Activated B cell treated with CpG ODN at 0.5 μM for 24 hours (primary cell): ENCODE results near the gene PPP2R2C. TPM values are rescaled to one million over a fixed set of nuclear protein-coding genes. Genes with fewer than 3 reads are reported as not detected.

Experiments used
- ATAC-seq: fragments of 200-7000 bp; cut with Tn5 transposase; one replicate; pipeline ENCODE4 v1.10.0; 2021; ENCODE audit warnings: low read depth, mild to moderate bottlenecking, moderate library complexity
- CTCF ChIA-PET: fragments of 350-600 bp; sonication (Branson Sonifier 250); formaldehyde crosslinking; loops from one replicate; lab custom pipeline; 2021; ENCODE audit warnings: antibody characterized with exemption; lab: Charles Lee
- POLR2A ChIA-PET: fragments of 350-600 bp; sonication (Branson Sonifier 250); formaldehyde crosslinking; loops from one replicate; lab custom pipeline; 2021; ENCODE audit warnings: antibody characterized with exemption; lab: Charles Lee
- DNase-seq: peaks from one replicate; pipeline ENCODE4 v3.0.0; 2022
- H3K27ac Mint-ChIP-seq: one replicate; pipeline ENCODE4 v1.8.0; 2020; ENCODE audit warnings: mixed read lengths
- H3K27me3 Mint-ChIP-seq: one replicate; pipeline ENCODE4 v1.8.0; 2021; ENCODE audit warnings: mixed read lengths
- H3K36me3 Mint-ChIP-seq: one replicate; pipeline ENCODE4 v1.8.0; 2021; ENCODE audit warnings: low read depth, mixed read lengths
- H3K4me1 Mint-ChIP-seq: one replicate; pipeline ENCODE4 v1.8.0; 2021; ENCODE audit warnings: mixed read lengths
- H3K4me3 Mint-ChIP-seq: one replicate; pipeline ENCODE4 v1.8.0; 2020; ENCODE audit warnings: mild to moderate bottlenecking, mixed read lengths
- H3K9me3 Mint-ChIP-seq: one replicate; pipeline ENCODE4 v1.8.0; 2020; ENCODE audit warnings: mixed read lengths
- intact Hi-C: fragments of 100-400 bp; cut with micrococcal nuclease; formaldehyde crosslinking; loops from one replicate; pipeline ENCODE4 v1.15.1; 2024
- total RNA-seq: library from RNA; stranded (reverse); gene quantifications from 2 replicates; pipeline ENCODE4 v1.2.3, GENCODE V29; 2022
- TF ChIP-seq, protein P1 (sequence below): fragments of 200-600 bp; IDR thresholded peaks from one replicate; pipeline ENCODE4 v1.8.0; 2022; ENCODE audit warnings: antibody characterized with exemption, mild to moderate bottlenecking

PPP2R2C gene
- total RNA-seq, 1 donor from 2014 or later = not detected

DNA sequence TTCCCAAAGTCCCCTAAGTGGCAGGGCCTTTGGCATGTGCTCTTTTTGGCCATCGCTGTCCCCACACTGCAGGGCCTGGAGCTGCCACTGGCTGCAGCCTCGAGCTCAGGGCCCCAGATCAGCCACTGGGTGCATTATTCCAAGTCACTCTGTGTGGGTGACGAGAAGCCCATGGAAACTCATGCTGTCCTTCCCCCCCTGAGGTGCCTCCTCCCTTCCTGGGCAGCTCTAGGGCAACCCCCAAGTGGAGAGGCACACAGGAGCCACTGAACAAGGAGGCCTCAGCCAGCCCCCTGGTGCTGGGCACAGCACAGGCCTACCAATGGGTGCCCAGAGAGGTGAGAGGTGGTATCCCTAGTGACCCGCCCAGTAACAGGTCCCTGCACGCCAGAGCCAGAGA lies 84.5 kb downstream of the PPP2R2C start:
- ATAC-seq (no peak), DNase-seq (no peak)
- no peak overlapping the region for H3K27ac Mint-ChIP-seq
- ChIA-PET POLR2A (no interaction called here), CTCF (no interaction called here)
- peaks cover 10% of the 10 kb centered on the region for H3K27me3 Mint-ChIP-seq
- no peaks in the 10 kb centered on the region for H3K36me3 Mint-ChIP-seq
- H3K4me3 Mint-ChIP-seq = no peak overlapping the region
- TF ChIP-seq, protein P1, sequence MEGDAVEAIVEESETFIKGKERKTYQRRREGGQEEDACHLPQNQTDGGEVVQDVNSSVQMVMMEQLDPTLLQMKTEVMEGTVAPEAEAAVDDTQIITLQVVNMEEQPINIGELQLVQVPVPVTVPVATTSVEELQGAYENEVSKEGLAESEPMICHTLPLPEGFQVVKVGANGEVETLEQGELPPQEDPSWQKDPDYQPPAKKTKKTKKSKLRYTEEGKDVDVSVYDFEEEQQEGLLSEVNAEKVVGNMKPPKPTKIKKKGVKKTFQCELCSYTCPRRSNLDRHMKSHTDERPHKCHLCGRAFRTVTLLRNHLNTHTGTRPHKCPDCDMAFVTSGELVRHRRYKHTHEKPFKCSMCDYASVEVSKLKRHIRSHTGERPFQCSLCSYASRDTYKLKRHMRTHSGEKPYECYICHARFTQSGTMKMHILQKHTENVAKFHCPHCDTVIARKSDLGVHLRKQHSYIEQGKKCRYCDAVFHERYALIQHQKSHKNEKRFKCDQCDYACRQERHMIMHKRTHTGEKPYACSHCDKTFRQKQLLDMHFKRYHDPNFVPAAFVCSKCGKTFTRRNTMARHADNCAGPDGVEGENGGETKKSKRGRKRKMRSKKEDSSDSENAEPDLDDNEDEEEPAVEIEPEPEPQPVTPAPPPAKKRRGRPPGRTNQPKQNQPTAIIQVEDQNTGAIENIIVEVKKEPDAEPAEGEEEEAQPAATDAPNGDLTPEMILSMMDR = no peak
- intact Hi-C loops = no loop called here
- H3K4me1 Mint-ChIP-seq = no peaks in the 10 kb centered on the region
- no peaks in the 10 kb centered on the region for H3K9me3 Mint-ChIP-seq

DNA sequence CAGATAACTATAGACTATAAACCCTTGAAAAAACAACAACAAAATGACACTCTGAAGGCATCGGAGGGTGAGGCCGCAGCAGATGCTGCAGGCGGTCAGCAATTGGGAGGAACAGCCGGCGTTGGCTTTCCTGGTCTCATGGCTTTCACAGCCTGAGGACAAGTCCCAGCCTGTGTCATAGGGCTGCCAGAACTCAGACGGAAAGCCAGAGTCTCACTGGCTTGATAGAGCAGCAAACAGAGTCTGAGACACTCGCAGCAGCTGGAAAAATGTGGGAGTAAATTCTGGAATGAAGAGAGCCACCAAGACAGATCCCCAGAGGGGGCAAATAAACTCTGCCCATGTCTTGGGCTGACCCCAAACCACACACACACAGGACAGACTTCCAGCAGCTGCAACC lies 86.3 kb downstream of the PPP2R2C start:
- Mint-ChIP-seq H3K36me3 (no peaks in the 10 kb centered on the region), H3K4me1 (no peaks in the 10 kb centered on the region), H3K9me3 (no peaks in the 10 kb centered on the region), H3K27ac (no peak overlapping the region), H3K4me3 (no peak overlapping the region), H3K27me3 (peaks cover 15% of the 10 kb centered on the region)
- ATAC-seq = no peak
- TF ChIP-seq, protein P1 = no peak
- no peak for DNase-seq
- intact Hi-C loops = no loop called here
- CTCF ChIA-PET = no interaction called here
- POLR2A ChIA-PET = no interaction called here

DNA sequence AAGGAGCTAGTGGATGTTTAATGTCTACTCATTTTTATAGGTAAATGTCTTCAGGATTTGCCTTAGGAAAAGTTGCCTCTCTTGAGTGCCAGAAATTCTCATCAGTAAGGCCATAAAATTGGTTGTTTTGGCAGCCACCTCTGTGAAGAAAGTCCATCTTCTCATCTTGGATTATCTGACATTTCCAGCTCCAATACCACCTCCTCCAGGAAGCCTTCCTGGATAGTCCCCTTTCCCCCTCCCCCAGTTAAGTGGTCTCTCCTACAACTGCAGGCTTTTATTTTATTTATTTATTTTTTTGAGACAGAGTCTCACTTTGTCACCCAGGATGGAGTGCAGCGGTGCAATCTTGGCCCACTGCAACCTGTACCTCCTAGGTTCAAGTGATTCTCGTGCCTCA lies 87.1 kb downstream of the PPP2R2C start:
- DNase-seq (no peak), ATAC-seq (no peak)
- no peak overlapping the region for H3K4me3 Mint-ChIP-seq
- H3K36me3 Mint-ChIP-seq = no peaks in the 10 kb centered on the region
- H3K9me3 Mint-ChIP-seq = no peaks in the 10 kb centered on the region
- intact Hi-C loops = no loop called here
- TF ChIP-seq, protein P1 = no peak
- ChIA-PET POLR2A (no interaction called here), CTCF (no interaction called here)
- H3K27ac Mint-ChIP-seq = no peak overlapping the region
- H3K4me1 Mint-ChIP-seq = no peaks in the 10 kb centered on the region
- peaks cover 15% of the 10 kb centered on the region for H3K27me3 Mint-ChIP-seq

DNA sequence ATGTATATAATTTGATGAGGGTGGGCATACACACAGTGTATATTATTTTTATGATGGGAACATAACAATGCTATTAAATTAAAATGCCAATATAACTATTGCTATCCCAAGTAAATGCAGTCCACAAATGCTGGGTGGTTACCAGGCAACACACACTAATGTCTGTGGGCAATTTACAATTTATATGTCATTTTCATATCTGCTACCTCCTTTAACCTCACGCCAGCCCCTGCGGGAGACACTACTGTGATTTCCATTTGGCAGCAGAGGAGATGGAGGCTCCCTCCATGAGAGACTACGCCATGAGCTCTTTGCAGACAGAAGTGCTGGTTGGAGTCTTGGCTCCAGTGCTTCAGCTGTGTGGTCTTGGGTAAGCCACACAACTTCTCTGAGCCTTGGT lies 87.9 kb downstream of the PPP2R2C start:
- POLR2A ChIA-PET = no interaction called here

DNA sequence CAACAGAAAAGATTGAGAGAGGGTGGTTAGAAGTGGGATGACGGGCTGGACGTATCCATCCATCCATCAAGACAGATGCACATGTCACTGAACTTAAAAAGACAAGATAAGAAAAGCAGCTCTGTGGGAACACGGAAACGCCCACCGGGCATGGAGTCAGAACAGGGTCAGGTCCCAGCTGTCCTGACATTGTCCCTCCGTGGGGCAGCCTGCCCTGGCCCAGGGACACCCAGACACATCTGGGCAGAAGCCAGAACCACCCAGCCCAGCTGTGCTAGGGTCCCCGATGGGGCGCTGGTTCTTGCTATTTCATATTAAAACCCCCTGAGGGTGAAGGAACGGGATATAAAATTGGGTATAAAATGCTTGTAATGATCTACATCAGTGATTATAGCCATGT lies 88.5 kb downstream of the PPP2R2C start:
- CTCF ChIA-PET = no interaction called here
- intact Hi-C loops = no loop called here
- H3K27me3 Mint-ChIP-seq = peaks cover 10% of the 10 kb centered on the region
- TF ChIP-seq, protein P1 = no peak
- H3K4me3 Mint-ChIP-seq = no peak overlapping the region
- POLR2A ChIA-PET = no interaction called here
- H3K36me3 Mint-ChIP-seq = no peaks in the 10 kb centered on the region
- DNase-seq = no peak
- no peaks in the 10 kb centered on the region for H3K4me1 Mint-ChIP-seq
- no peak overlapping the region for H3K27ac Mint-ChIP-seq
- H3K9me3 Mint-ChIP-seq = no peaks in the 10 kb centered on the region
- ATAC-seq = no peak

More for the DNA sequence above, 87.9 kb downstream of the PPP2R2C start:
- no peak for ATAC-seq
- CTCF ChIA-PET = no interaction called here
- Mint-ChIP-seq H3K27me3 (peaks cover 15% of the 10 kb centered on the region), H3K4me3 (no peak overlapping the region), H3K36me3 (no peaks in the 10 kb centered on the region), H3K27ac (no peak overlapping the region), H3K9me3 (no peaks in the 10 kb centered on the region), H3K4me1 (no peaks in the 10 kb centered on the region)
- intact Hi-C loops = no loop called here
- no peak for DNase-seq
- TF ChIP-seq, protein P1 = no peak
